GM21737 (cell line): ENCODE data around the gene EXOC4.

Experiments
- ATAC-seq: cut with Tn5 transposase; IDR thresholded peaks from one replicate; pipeline ENCODE4 v1.9.1; 2021; ENCODE audit warnings: mild to moderate bottlenecking, moderate library complexity; ENCODE audit not compliant: unreplicated experiment

The EXOC4 gene

GRCh38 chr7:133853706-133854276 is 600.9 kb downstream of the EXOC4 start:
- no peak for ATAC-seq

GRCh38 chr7:133854739-133855138 is 601.9 kb downstream of the EXOC4 start:
- no peak for ATAC-seq

- no peak for ATAC-seq
These were observed 604.7 kb downstream of the EXOC4 start for GRCh38 chr7:133857376-133858119.

GRCh38 chr7:133858311-133858710 is 605.4 kb downstream of the EXOC4 start:
- no peak for ATAC-seq

- no peak for ATAC-seq
These were observed 606.4 kb downstream of the EXOC4 start for GRCh38 chr7:133859231-133859630.

GRCh38 chr7:133859871-133860450 is 607.1 kb downstream of the EXOC4 start:
- ATAC-seq: no peak

GRCh38 chr7:133860628-133861335 is 607.9 kb downstream of the EXOC4 start:
- no peak for ATAC-seq

GRCh38 chr7:133861876-133862275 is 609.0 kb downstream of the EXOC4 start:
- ATAC-seq: no peak

- ATAC-seq: no peak
These were observed 610.6 kb downstream of the EXOC4 start for GRCh38 chr7:133863362-133864061.

GRCh38 chr7:133869556-133869955 is 616.7 kb downstream of the EXOC4 start:
- ATAC-seq: no peak

- no peak for ATAC-seq
These were observed 618.9 kb downstream of the EXOC4 start for GRCh38 chr7:133871757-133872156.

- no peak for ATAC-seq
These were observed 620.3 kb downstream of the EXOC4 start for GRCh38 chr7:133873187-133873586.

GRCh38 chr7:133873631-133874030 is 620.8 kb downstream of the EXOC4 start:
- no peak for ATAC-seq

- no peak for ATAC-seq
These were observed 630.7 kb downstream of the EXOC4 start for GRCh38 chr7:133883591-133883990.

GRCh38 chr7:133885213-133885612 is 632.3 kb downstream of the EXOC4 start:
- no peak for ATAC-seq

GRCh38 chr7:133886086-133886485 is 633.2 kb downstream of the EXOC4 start:
- no peak for ATAC-seq

GRCh38 chr7:133886797-133887196 is 633.9 kb downstream of the EXOC4 start:
- ATAC-seq: no peak

GRCh38 chr7:133887459-133887858 is 634.6 kb downstream of the EXOC4 start:
- ATAC-seq: no peak

GRCh38 chr7:133888061-133888930 is 635.4 kb downstream of the EXOC4 start:
- ATAC-seq: no peak

- no peak for ATAC-seq
These were observed 651.9 kb downstream of the EXOC4 start for GRCh38 chr7:133904776-133905175.
